CD14-positive monocyte (primary cell): Measurements from ENCODE around the gene NPLOC4. TPM values are rescaled to one million over a fixed set of nuclear protein-coding genes. Genes with fewer than 3 reads are reported as not detected.

Experiments used
- DNase-seq, 3 donors: peaks; one replicate each; pipeline ENCODE4 v3.0.0-alpha.2; 2011 to 2022
- H2AFZ ChIP-seq: 2 replicates; pipeline ENCODE4 v1.6.0; 2012; ENCODE audit warnings: mild to moderate bottlenecking, low read depth, low read length, inconsistent platforms; ENCODE audit not compliant: insufficient read depth, poor library complexity, severe bottlenecking
- H3K27ac ChIP-seq, 2 donors: 1 replicate in 1 of 2; 2 replicates in 1 of 2; pipeline ENCODE4 v1.5.1; 2012 to 2013; ENCODE audit warnings: low read length in 2 of 2, control low read depth in 1 of 2, inconsistent platforms in 1 of 2, low read depth in 1 of 2, mild to moderate bottlenecking in 1 of 2
- H3K27me3 ChIP-seq, 2 donors: one replicate each; pipeline versions ENCODE4 v1.6.0 to v1.6.1; 2011 to 2013; ENCODE audit warnings: low read length in 2 of 2; ENCODE audit not compliant: control insufficient read depth in 2 of 2, insufficient read depth in 2 of 2
- H3K36me3 ChIP-seq, 2 donors: replicated peaks in 1 of 2; 1 replicate in 1 of 2; 2 replicates in 1 of 2; pipeline versions ENCODE4 v1.5.1 to v1.6.1; 2012 to 2013; ENCODE audit warnings: low read length in 2 of 2, control low read depth in 1 of 2, inconsistent platforms in 1 of 2, mild to moderate bottlenecking in 1 of 2; ENCODE audit not compliant: insufficient read depth in 2 of 2, control insufficient read depth in 1 of 2
- H3K4me1 ChIP-seq, 2 donors: 1 replicate in 1 of 2; 2 replicates in 1 of 2; pipeline versions ENCODE4 v1.5.1 to v1.6.1; 2012 to 2013; ENCODE audit warnings: low read length in 2 of 2, control low read depth in 1 of 2, inconsistent platforms in 1 of 2, mild to moderate bottlenecking in 1 of 2, moderate library complexity in 1 of 2; ENCODE audit not compliant: insufficient read depth in 2 of 2, control insufficient read depth in 1 of 2
- H3K4me2 ChIP-seq: replicated peaks from 2 replicates; pipeline ENCODE3; 2012; ENCODE audit warnings: low read length, moderate library complexity, mild to moderate bottlenecking; ENCODE audit not compliant: poor library complexity, severe bottlenecking; ENCODE audit errors: extremely low read depth
- H3K4me3 ChIP-seq, 3 experiments: fragments of 200-600 bp in 1 of 3; sonication (generic) in 1 of 3; replicated peaks in 1 of 3; 1 replicate in 2 of 3; 2 replicates in 1 of 3; pipeline ENCODE4 v1.5.1; 2011 to 2013; ENCODE audit warnings: low read length in 3 of 3, mild to moderate bottlenecking in 3 of 3, control low read depth in 2 of 3, low read depth in 2 of 3, inconsistent platforms in 1 of 3, moderate library complexity in 1 of 3
- H3K79me2 ChIP-seq: 2 replicates; pipeline ENCODE4 v1.6.0; 2012; ENCODE audit warnings: mild to moderate bottlenecking, control low read depth, inconsistent platforms, low read length, moderate library complexity; ENCODE audit not compliant: insufficient read depth
- H3K9ac ChIP-seq: 2 replicates; pipeline ENCODE4 v1.6.0; 2017; ENCODE audit warnings: low read length, mild to moderate bottlenecking; ENCODE audit not compliant: insufficient read depth, poor library complexity, severe bottlenecking
- H3K9me3 ChIP-seq, 2 donors: replicated peaks in 1 of 2; 1 replicate in 1 of 2; 2 replicates in 1 of 2; pipeline versions ENCODE4 v1.5.1 to v1.6.1; 2012 to 2013; ENCODE audit warnings: low read length in 2 of 2, control low read depth in 1 of 2; ENCODE audit not compliant: control insufficient read depth in 1 of 2, insufficient read depth in 1 of 2
- H4K20me1 ChIP-seq: 2 replicates; pipeline ENCODE4 v1.6.0; 2012; ENCODE audit warnings: mild to moderate bottlenecking, low read length, control low read depth, moderate library complexity; ENCODE audit not compliant: insufficient read depth
- H3K27ac Mint-ChIP-seq, 7 donors: one replicate each; pipeline ENCODE4 v1.8.0; 2020; ENCODE audit warnings: mild to moderate bottlenecking in 7 of 7, mixed read lengths in 7 of 7, moderate library complexity in 6 of 7, inconsistent platforms in 2 of 7
- H3K27me3 Mint-ChIP-seq, 3 donors: one replicate each; pipeline ENCODE4 v1.8.0; 2021 to 2022; ENCODE audit warnings: low read depth in 3 of 3, mild to moderate bottlenecking in 3 of 3, mixed read lengths in 3 of 3, moderate library complexity in 3 of 3, inconsistent platforms in 1 of 3
- H3K36me3 Mint-ChIP-seq, 2 donors: one replicate each; pipeline ENCODE4 v1.8.0; 2020; ENCODE audit warnings: mixed read lengths in 2 of 2, inconsistent platforms in 1 of 2, mild to moderate bottlenecking in 1 of 2
- H3K4me1 Mint-ChIP-seq: one replicate; pipeline ENCODE4 v1.8.0; 2020; ENCODE audit warnings: mild to moderate bottlenecking, mixed read lengths
- H3K4me3 Mint-ChIP-seq, 2 donors: one replicate each; pipeline ENCODE4 v1.8.0; 2020; ENCODE audit warnings: mild to moderate bottlenecking in 2 of 2, mixed read lengths in 2 of 2, moderate library complexity in 1 of 2
- H3K9me3 Mint-ChIP-seq, 7 donors: one replicate each; pipeline ENCODE4 v1.8.0; 2020 to 2022; ENCODE audit warnings: mixed read lengths in 7 of 7, mild to moderate bottlenecking in 6 of 7, moderate library complexity in 6 of 7, inconsistent platforms in 2 of 7
- CTCF ChIP-seq: fragments of 200-600 bp; IDR thresholded peaks from one replicate; pipeline ENCODE4 v1.8.0; 2022; ENCODE audit warnings: antibody characterized with exemption, mild to moderate bottlenecking
- WGBS: methylation state at CpG from one replicate; pipeline ENCODE4 v1.1.5; 2013; ENCODE audit warnings: missing lambda C conversion rate; ENCODE audit not compliant: insufficient coverage; 5-methylcytosine and 5-hydroxymethylcytosine counted together
- intact Hi-C, 2 donors: fragments of 100-400 bp; cut with micrococcal nuclease; formaldehyde crosslinking; loops; one replicate each; pipeline versions ENCODE4 v1.15.0 to v1.15.1; 2023
- polyA plus RNA-seq, 3 donors: library from polyadenylated mRNA; depleted of rRNA in 1 of 3; unstranded in 2 of 3; stranded (reverse) in 1 of 3; fragments of 300-500 nt in 2 of 3; fragments of >200 nt in 1 of 3; fragmentation: Illumina TruSeq in 2 of 3; gene quantifications; 1 replicate in 2 of 3; 2 replicates in 1 of 3; pipeline ENCODE4 v1.2.3, GENCODE V29; 2012 to 2021

Gene NPLOC4
- polyA plus RNA-seq, 3 donors, result 92.1 to 112 (median 106) TPM

GRCh38 chr17:81526662-81527571 lies 110.0 kb downstream of the NPLOC4 start:
- DNase-seq, result no peak
- no peak overlapping the region for H3K4me2 ChIP-seq
- no peak overlapping the region for H3K4me3 Mint-ChIP-seq
- intact Hi-C loops, result no loop called here
- H3K4me3 ChIP-seq, result no peak overlapping the region
- H3K27me3 Mint-ChIP-seq, result peaks cover 18 to 67% (median 49%) of the 10 kb centered on the region in 3 donors
- H3K9me3 Mint-ChIP-seq, result no peaks in the 10 kb centered on the region
- no peaks in the 10 kb centered on the region for H3K79me2 ChIP-seq
- no peak for TF ChIP-seq CTCF
- H2AFZ ChIP-seq, result no peak overlapping the region
- H3K27ac ChIP-seq, result no peak overlapping the region
- H4K20me1 ChIP-seq, result no peaks in the 10 kb centered on the region
- peaks cover 3% of the 10 kb centered on the region for H3K4me1 Mint-ChIP-seq
- no peaks in the 10 kb centered on the region for H3K36me3 Mint-ChIP-seq
- peaks cover 4 to 10% of the 10 kb centered on the region in 2 donors for H3K4me1 ChIP-seq
- H3K27me3 ChIP-seq, result peaks cover 0 to 48% of the 10 kb centered on the region in 2 donors
- no peak overlapping the region for H3K27ac Mint-ChIP-seq
- H3K9ac ChIP-seq, result no peak overlapping the region
- 95% methylated on average over 18 of the region's 21 CpGs for WGBS
- no peaks in the 10 kb centered on the region for H3K9me3 ChIP-seq
- H3K36me3 ChIP-seq, result no peaks in the 10 kb centered on the region

- Histone ChIP-seq H3K79me2 (no peaks in the 10 kb centered on the region), H3K27me3 (peaks cover 0 to 51% of the 10 kb centered on the region in 2 donors), H2AFZ (no peak overlapping the region), H3K9ac (no peak overlapping the region), H4K20me1 (no peaks in the 10 kb centered on the region), H3K4me3 (no peak overlapping the region), H3K4me2 (no peak overlapping the region), H3K4me1 (peaks cover 6 to 15% of the 10 kb centered on the region in 2 donors), H3K9me3 (no peaks in the 10 kb centered on the region), H3K27ac (no peak overlapping the region), H3K36me3 (no peaks in the 10 kb centered on the region)
- intact Hi-C loops, result no loop called here
- DNase-seq, result no peak
- no peak overlapping the region for H3K4me3 Mint-ChIP-seq
- H3K9me3 Mint-ChIP-seq, result no peaks in the 10 kb centered on the region
- peaks cover 3% of the 10 kb centered on the region for H3K4me1 Mint-ChIP-seq
- H3K27me3 Mint-ChIP-seq, result peaks cover 28 to 82% (median 60%) of the 10 kb centered on the region in 3 donors
- no peak overlapping the region for H3K27ac Mint-ChIP-seq
- WGBS, result 95% methylated on average over 7 of the region's 8 CpGs
- no peak for TF ChIP-seq CTCF
- no peaks in the 10 kb centered on the region for H3K36me3 Mint-ChIP-seq
Observed at GRCh38 chr17:81524865-81525159, 112.1 kb downstream of the NPLOC4 start.
